ENCODE data around the gene GOLGA3. TPM values are rescaled to one million over a fixed set of nuclear protein-coding genes. Genes with fewer than 3 reads are reported as not detected.

The GOLGA3 gene
- total and polyA plus RNA-seq, 2 donors (not counting 1 experiment from before 2014, with no cell fraction given) = 32.7 to 66.0 TPM

DNA sequence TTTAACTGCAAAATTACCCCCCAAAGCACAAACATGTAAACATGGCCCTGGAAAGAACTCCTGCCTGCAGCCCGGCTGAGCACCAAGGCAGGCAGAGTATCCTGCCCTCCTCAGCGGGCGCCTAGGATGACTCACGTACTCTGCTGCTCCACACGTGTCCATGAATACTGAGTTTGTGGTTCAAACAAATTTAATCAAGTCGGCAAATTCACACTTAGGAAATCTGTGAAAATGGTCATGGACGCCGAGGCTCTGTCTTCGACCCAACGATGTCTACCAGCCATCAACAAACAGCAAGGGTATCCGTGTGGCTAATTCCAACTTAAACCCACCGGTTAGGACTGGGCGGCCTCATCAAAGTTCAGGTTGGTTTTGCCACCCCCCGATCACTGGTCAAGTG lies 25.5 kb downstream of the GOLGA3 start:
- Mint-ChIP-seq H3K9me3 (ENCODE audit: insufficient read depth) (no peaks in the 10 kb centered on the region), H3K27ac (no peak overlapping the region), H3K4me1 (no peaks in the 10 kb centered on the region), H3K27me3 (no peaks in the 10 kb centered on the region), H3K4me3 (no peak overlapping the region)
- TF ChIP-seq CTCF (IDR thresholded peaks at IDR 0.05) = no peak
- TF ChIP-seq EZH2 (IDR thresholded peaks at IDR 0.05; ENCODE audit: borderline replicate concordance, insufficient read depth, low read depth, low read length, poor library complexity, severe bottlenecking) = no peak
- intact Hi-C loops (cut with micrococcal nuclease) = no loop called here
- H3K4me3 ChIP-seq (ENCODE audit: control extremely low read depth in 1 of 5, extremely low read depth in 1 of 5, insufficient read depth in 1 of 5, low read depth in 2 of 5, low read length in 4 of 5) = no peak overlapping the region
- H3K9ac ChIP-seq (ENCODE audit: low read length) = no peak overlapping the region
- no peak overlapping the region for H3K4me2 ChIP-seq (replicated peaks; ENCODE audit: low read depth, low read length, poor library complexity, severe bottlenecking)
- H2AFZ ChIP-seq (ENCODE audit: insufficient read depth, low read depth, low read length, poor library complexity, severe bottlenecking) = no peak overlapping the region
- H3K79me2 ChIP-seq (ENCODE audit: control insufficient read depth, insufficient read depth, low read length) = peaks cover 31% of the 10 kb centered on the region
- no peaks in the 10 kb centered on the region for H3K4me1 ChIP-seq (ENCODE audit: control insufficient read depth in 2 of 2, insufficient read depth in 2 of 2, low read length in 2 of 2)
- ATAC-seq (ENCODE audit: low read depth) (no peak), DNase-seq (no peak)
- WGBS (ENCODE audit: insufficient coverage) = 98% methylated on average over 13 of the region's 14 CpGs
- ChIA-PET POLR2A (no interaction called here), CTCF (no interaction called here)
- peaks cover 37% of the 10 kb centered on the region for H4K20me1 ChIP-seq (ENCODE audit: control insufficient read depth, insufficient read depth, low read length, poor library complexity, severe bottlenecking)
- no peaks in the 10 kb centered on the region for H3K27me3 ChIP-seq (replicated peaks in 1 of 4; ENCODE audit: control extremely low read depth in 1 of 4, control insufficient read depth in 3 of 4, insufficient read depth in 4 of 4, low read length in 3 of 4)
- peaks cover 0 to 73% of the 10 kb centered on the region in 2 experiments for H3K36me3 ChIP-seq (replicated peaks in 1 of 2; ENCODE audit: control extremely low read depth in 1 of 2, control insufficient read depth in 1 of 2, extremely low read depth in 1 of 2, insufficient read depth in 2 of 2, low read length in 1 of 2)
- no peaks in the 10 kb centered on the region for H3K9me3 ChIP-seq (ENCODE audit: control extremely low read depth in 1 of 3, control insufficient read depth in 2 of 3, insufficient read depth in 1 of 3, low read length in 2 of 3)
- no peak overlapping the region for H3K27ac ChIP-seq (ENCODE audit: low read length in 2 of 2)

GRCh38 chr12:132801741-132802140 lies 26.9 kb downstream of the GOLGA3 start:
- peaks cover 20% of the 10 kb centered on the region for H3K79me2 ChIP-seq (ENCODE audit: control insufficient read depth, insufficient read depth, low read length)
- H3K27me3 Mint-ChIP-seq = no peaks in the 10 kb centered on the region
- H3K27ac Mint-ChIP-seq = no peak overlapping the region
- ATAC-seq (ENCODE audit: low read depth) (no peak), DNase-seq (no peak)
- no peak for TF ChIP-seq EZH2 (IDR thresholded peaks at IDR 0.05; ENCODE audit: borderline replicate concordance, insufficient read depth, low read depth, low read length, poor library complexity, severe bottlenecking)
- TF ChIP-seq CTCF (IDR thresholded peaks at IDR 0.05) = no peak
- H3K36me3 ChIP-seq (replicated peaks in 1 of 2; ENCODE audit: control extremely low read depth in 1 of 2, control insufficient read depth in 1 of 2, extremely low read depth in 1 of 2, insufficient read depth in 2 of 2, low read length in 1 of 2) = peaks cover 3 to 73% of the 10 kb centered on the region in 2 experiments
- H2AFZ ChIP-seq (ENCODE audit: insufficient read depth, low read depth, low read length, poor library complexity, severe bottlenecking) = no peak overlapping the region
- H3K4me1 ChIP-seq (ENCODE audit: control insufficient read depth in 2 of 2, insufficient read depth in 2 of 2, low read length in 2 of 2) = no peaks in the 10 kb centered on the region
- WGBS (ENCODE audit: insufficient coverage) = 93% methylated on average over 28 of the region's 28 CpGs
- H4K20me1 ChIP-seq (ENCODE audit: control insufficient read depth, insufficient read depth, low read length, poor library complexity, severe bottlenecking) = peaks cover 30% of the 10 kb centered on the region
- POLR2A ChIA-PET = no interaction called here
- H3K9me3 Mint-ChIP-seq (ENCODE audit: insufficient read depth) = no peaks in the 10 kb centered on the region
- no peaks in the 10 kb centered on the region for H3K27me3 ChIP-seq (replicated peaks in 1 of 4; ENCODE audit: control extremely low read depth in 1 of 4, control insufficient read depth in 3 of 4, insufficient read depth in 4 of 4, low read length in 3 of 4)
- CTCF ChIA-PET = no interaction called here
- H3K4me3 ChIP-seq (ENCODE audit: control extremely low read depth in 1 of 5, extremely low read depth in 1 of 5, insufficient read depth in 1 of 5, low read depth in 2 of 5, low read length in 4 of 5) = no peak overlapping the region
- no peaks in the 10 kb centered on the region for H3K9me3 ChIP-seq (ENCODE audit: control extremely low read depth in 1 of 3, control insufficient read depth in 2 of 3, insufficient read depth in 1 of 3, low read length in 2 of 3)
- H3K4me2 ChIP-seq (replicated peaks; ENCODE audit: low read depth, low read length, poor library complexity, severe bottlenecking) = no peak overlapping the region
- no peak overlapping the region for H3K9ac ChIP-seq (ENCODE audit: low read length)
- intact Hi-C loops (cut with micrococcal nuclease) = no loop called here
- H3K27ac ChIP-seq (ENCODE audit: low read length in 2 of 2) = no peak overlapping the region
- H3K4me1 Mint-ChIP-seq = no peaks in the 10 kb centered on the region
- no peak overlapping the region for H3K4me3 Mint-ChIP-seq

Measured in B cell (primary cell).